CD4-positive, CD25-positive, alpha-beta regulatory T cell (primary cell): Measurements from ENCODE around the gene TMEM217. TPM values are rescaled to one million over a fixed set of nuclear protein-coding genes. Genes with fewer than 3 reads are reported as not detected.

ENCODE experiments used
- ATAC-seq, 2 donors: fragments of 150-1000 bp; cut with Tn5 transposase; one replicate each; pipeline ENCODE4 v1.10.0; 2021; ENCODE audit warnings: low read depth in 2 of 2, moderate number of reproducible peaks in 2 of 2, moderate library complexity in 1 of 2
- DNase-seq, 3 donors: peaks; one replicate each; pipeline versions ENCODE4 v3.0.0 to v3.0.0-alpha.2; 2012 to 2022; ENCODE audit warnings: mixed read lengths in 1 of 3
- H3K27ac ChIP-seq: one replicate; pipeline ENCODE4 v1.7.0; 2013; ENCODE audit warnings: mild to moderate bottlenecking, low read length; ENCODE audit not compliant: insufficient read depth, poor library complexity, severe bottlenecking
- H3K27me3 ChIP-seq: one replicate; pipeline ENCODE4 v1.7.0; 2013; ENCODE audit warnings: low read length; ENCODE audit not compliant: control insufficient read depth, insufficient read depth
- H3K36me3 ChIP-seq: one replicate; pipeline ENCODE4 v1.7.0; 2013; ENCODE audit warnings: mild to moderate bottlenecking, low read length, moderate library complexity; ENCODE audit not compliant: control insufficient read depth, insufficient read depth
- H3K4me1 ChIP-seq: 2 replicates; pipeline ENCODE4 v1.7.0; 2013; ENCODE audit warnings: mild to moderate bottlenecking, low read length; ENCODE audit not compliant: insufficient read depth, control insufficient read depth, poor library complexity, severe bottlenecking
- H3K4me3 ChIP-seq: one replicate; pipeline ENCODE4 v1.7.0; 2013; ENCODE audit warnings: low read depth, mild to moderate bottlenecking, low read length, moderate library complexity
- H3K9me3 ChIP-seq, 2 experiments: 1 replicate in 1 of 2; 2 replicates in 1 of 2; pipeline ENCODE4 v1.7.0; 2013; ENCODE audit warnings: low read length in 2 of 2, mild to moderate bottlenecking in 1 of 2, moderate library complexity in 1 of 2; ENCODE audit not compliant: control insufficient read depth in 2 of 2
- H3K27ac Mint-ChIP-seq, 3 donors: one replicate each; pipeline ENCODE4 v1.8.0; 2020 to 2022; ENCODE audit warnings: mild to moderate bottlenecking in 3 of 3, mixed read lengths in 3 of 3, moderate library complexity in 2 of 3
- H3K27me3 Mint-ChIP-seq: one replicate; pipeline ENCODE4 v1.8.0; 2022; ENCODE audit warnings: mild to moderate bottlenecking, mixed read lengths
- H3K36me3 Mint-ChIP-seq: one replicate; pipeline ENCODE4 v1.8.0; 2020; ENCODE audit warnings: mixed read lengths
- H3K4me1 Mint-ChIP-seq, 4 donors: one replicate each; pipeline ENCODE4 v1.8.0; 2020 to 2022; ENCODE audit warnings: mixed read lengths in 4 of 4, mild to moderate bottlenecking in 1 of 4
- H3K4me3 Mint-ChIP-seq, 4 donors: one replicate each; pipeline ENCODE4 v1.8.0; 2020 to 2022; ENCODE audit warnings: mild to moderate bottlenecking in 4 of 4, mixed read lengths in 4 of 4, moderate library complexity in 3 of 4
- H3K9me3 Mint-ChIP-seq, 7 donors: one replicate each; pipeline ENCODE4 v1.8.0; 2020 to 2022; ENCODE audit warnings: mixed read lengths in 7 of 7, mild to moderate bottlenecking in 3 of 7, moderate library complexity in 2 of 7
- polyA plus RNA-seq, 4 donors: library from polyadenylated mRNA; unstranded; fragments of 300-500 nt; fragmentation: Illumina TruSeq; gene quantifications; one replicate each; pipeline ENCODE4 v1.2.3, GENCODE V29; 2021
- total RNA-seq: library from RNA; stranded (reverse); gene quantifications from one replicate; pipeline ENCODE4 v1.2.3, GENCODE V29; 2022

TMEM217 gene
- total and polyA plus RNA-seq, 5 donors from 2014 or later: 0.38 to 1.4 (median 0.79) TPM

- H3K4me1 ChIP-seq: peaks cover 63% of the 10 kb centered on the region
- Mint-ChIP-seq H3K4me3 (peak overlapping the region; percentile 47 to 100 (median 94)), H3K9me3 (peaks cover 0 to 2% (median 0%) of the 10 kb centered on the region in 7 donors), H3K27ac (peak overlapping the region; percentile 92 to 96 (median 94)), H3K27me3 (peaks cover 6% of the 10 kb centered on the region), H3K4me1 (peaks cover 48 to 74% (median 57%) of the 10 kb centered on the region in 4 donors), H3K36me3 (peaks cover 54% of the 10 kb centered on the region)
- peak overlapping the region; percentile 82 for H3K27ac ChIP-seq
- ATAC-seq (no peak), DNase-seq (peak in 1 of 3 donors; percentile 73)
- no peaks in the 10 kb centered on the region for H3K27me3 ChIP-seq
- peaks cover 40% of the 10 kb centered on the region for H3K36me3 ChIP-seq
- H3K9me3 ChIP-seq: no peaks in the 10 kb centered on the region
- no peak overlapping the region for H3K4me3 ChIP-seq
Measured at GRCh38 chr6:37176268-37177076, 81.5 kb downstream of the TMEM217 start.

GRCh38 chr6:37175332-37176267 is 82.3 kb downstream of the TMEM217 start:
- peak in 1 of 3 donors; percentile 80 for DNase-seq
- Mint-ChIP-seq H3K4me1 (peaks cover 46 to 68% (median 57%) of the 10 kb centered on the region in 4 donors), H3K4me3 (peak overlapping the region; percentile 93 to 100 (median 98)), H3K27me3 (peaks cover 6% of the 10 kb centered on the region), H3K27ac (peak overlapping the region; percentile 92 to 96 (median 94)), H3K9me3 (peaks cover 0 to 2% (median 0%) of the 10 kb centered on the region in 7 donors), H3K36me3 (peaks cover 58% of the 10 kb centered on the region)
- peaks cover 56% of the 10 kb centered on the region for H3K4me1 ChIP-seq
- no peaks in the 10 kb centered on the region for H3K9me3 ChIP-seq
- no peaks in the 10 kb centered on the region for H3K27me3 ChIP-seq
- peaks cover 40% of the 10 kb centered on the region for H3K36me3 ChIP-seq
- ATAC-seq: no peak
- H3K27ac ChIP-seq: peak overlapping the region; percentile 82
- peak overlapping the region; percentile 98 for H3K4me3 ChIP-seq

DNA sequence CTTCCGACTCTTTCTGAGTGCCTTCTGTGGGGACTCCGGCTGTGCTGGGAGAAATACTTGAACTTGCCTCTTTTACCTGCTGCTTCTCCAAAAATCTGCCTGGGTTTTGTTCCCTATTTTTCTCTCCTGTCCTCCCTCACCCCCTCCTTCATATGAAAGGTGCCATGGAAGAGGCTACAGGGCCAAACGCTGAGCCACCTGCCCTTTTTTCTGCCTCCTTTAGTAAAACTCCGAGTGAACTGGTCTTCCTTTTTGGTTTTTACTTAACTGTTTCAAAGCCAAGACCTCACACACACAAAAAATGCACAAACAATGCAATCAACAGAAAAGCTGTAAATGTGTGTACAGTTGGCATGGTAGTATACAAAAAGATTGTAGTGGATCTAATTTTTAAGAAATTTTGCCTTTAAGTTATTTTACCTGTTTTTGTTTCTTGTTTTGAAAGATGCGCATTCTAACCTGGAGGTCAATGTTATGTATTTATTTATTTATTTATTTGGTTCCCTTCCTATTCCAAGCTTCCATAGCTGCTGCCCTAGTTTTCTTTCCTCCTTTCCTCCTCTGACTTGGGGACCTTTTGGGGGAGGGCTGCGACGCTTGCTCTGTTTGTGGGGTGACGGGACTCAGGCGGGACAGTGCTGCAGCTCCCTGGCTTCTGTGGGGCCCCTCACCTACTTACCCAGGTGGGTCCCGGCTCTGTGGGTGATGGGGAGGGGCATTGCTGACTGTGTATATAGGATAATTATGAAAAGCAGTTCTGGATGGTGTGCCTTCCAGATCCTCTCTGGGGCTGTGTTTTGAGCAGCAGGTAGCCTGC is 83.2 kb downstream of the TMEM217 start:
- H3K4me1 ChIP-seq: peaks cover 53% of the 10 kb centered on the region
- H3K4me3 ChIP-seq: peak overlapping the region; percentile 98
- peak overlapping the region; percentile 82 for H3K27ac ChIP-seq

GRCh38 chr6:37174196-37174514 is 83.8 kb downstream of the TMEM217 start:
- H3K9me3 Mint-ChIP-seq: peaks cover 0 to 2% (median 0%) of the 10 kb centered on the region in 7 donors
- peaks cover 58% of the 10 kb centered on the region for H3K36me3 Mint-ChIP-seq
- peak overlapping the region; percentile 98 for H3K4me3 ChIP-seq
- H3K4me1 Mint-ChIP-seq: peaks cover 43 to 63% (median 54%) of the 10 kb centered on the region in 4 donors
- H3K36me3 ChIP-seq: peaks cover 40% of the 10 kb centered on the region
- no peaks in the 10 kb centered on the region for H3K9me3 ChIP-seq
- ATAC-seq (no peak), DNase-seq (no peak)
- H3K27ac Mint-ChIP-seq: peak overlapping the region; percentile 90 to 96 (median 94)
- H3K27me3 Mint-ChIP-seq: peaks cover 6% of the 10 kb centered on the region
- peak overlapping the region; percentile 93 to 100 (median 98) for H3K4me3 Mint-ChIP-seq
- peak overlapping the region; percentile 82 for H3K27ac ChIP-seq
- peaks cover 56% of the 10 kb centered on the region for H3K4me1 ChIP-seq
- H3K27me3 ChIP-seq: no peaks in the 10 kb centered on the region

More for the DNA sequence above, 83.2 kb downstream of the TMEM217 start:
- Histone ChIP-seq H3K9me3 (no peaks in the 10 kb centered on the region), H3K36me3 (peaks cover 40% of the 10 kb centered on the region), H3K27me3 (no peaks in the 10 kb centered on the region)
- Mint-ChIP-seq H3K27me3 (peaks cover 6% of the 10 kb centered on the region), H3K36me3 (peaks cover 58% of the 10 kb centered on the region), H3K27ac (peak overlapping the region; percentile 90 to 96 (median 94)), H3K4me1 (peaks cover 43 to 62% (median 54%) of the 10 kb centered on the region in 4 donors), H3K9me3 (peaks cover 0 to 2% (median 0%) of the 10 kb centered on the region in 7 donors), H3K4me3 (peak overlapping the region; percentile 93 to 100 (median 98))
- peak in 1 of 3 donors; percentile 57 for DNase-seq
- ATAC-seq: no peak

GRCh38 chr6:37173493-37174195 is 84.3 kb downstream of the TMEM217 start:
- DNase-seq (peak in 1 of 3 donors; percentile 75), ATAC-seq (no peak)
- Mint-ChIP-seq H3K9me3 (peaks cover 0 to 2% (median 0%) of the 10 kb centered on the region in 7 donors), H3K4me1 (peaks cover 43 to 68% (median 55%) of the 10 kb centered on the region in 4 donors), H3K36me3 (peaks cover 58% of the 10 kb centered on the region), H3K4me3 (peak overlapping the region; percentile 93 to 100 (median 98)), H3K27ac (peak overlapping the region; percentile 90 to 96 (median 94)), H3K27me3 (peaks cover 6% of the 10 kb centered on the region)
- Histone ChIP-seq H3K4me1 (peaks cover 62% of the 10 kb centered on the region), H3K27me3 (no peaks in the 10 kb centered on the region), H3K9me3 (no peaks in the 10 kb centered on the region), H3K27ac (peak overlapping the region; percentile 82), H3K36me3 (peaks cover 40% of the 10 kb centered on the region), H3K4me3 (peak overlapping the region; percentile 98)

- Mint-ChIP-seq H3K36me3 (peaks cover 58% of the 10 kb centered on the region), H3K4me1 (peaks cover 49 to 71% (median 55%) of the 10 kb centered on the region in 4 donors), H3K9me3 (peaks cover 0 to 2% (median 0%) of the 10 kb centered on the region in 7 donors), H3K4me3 (peak overlapping the region; percentile 93 to 100 (median 98)), H3K27ac (peak overlapping the region; percentile 89 to 96 (median 94)), H3K27me3 (peaks cover 6% of the 10 kb centered on the region)
- H3K9me3 ChIP-seq: no peaks in the 10 kb centered on the region
- DNase-seq (peak in 1 of 3 donors; percentile 52), ATAC-seq (no peak)
- no peaks in the 10 kb centered on the region for H3K27me3 ChIP-seq
- H3K27ac ChIP-seq: peak overlapping the region; percentile 82
- peak overlapping the region; percentile 98 for H3K4me3 ChIP-seq
- H3K4me1 ChIP-seq: peaks cover 63% of the 10 kb centered on the region
- peaks cover 40% of the 10 kb centered on the region for H3K36me3 ChIP-seq
Measured at GRCh38 chr6:37172912-37173492, 84.9 kb downstream of the TMEM217 start.
